Measurements from ENCODE around the gene POP5.

Gene POP5

GRCh38 chr12:120528861-120529525 lies 52.2 kb downstream of the POP5 start, which contains the start of gene COQ5 (continued):
- TF ChIP-seq ZNF121 (tag by site-specific recombination; IDR thresholded peaks at IDR 0.05) (no peak), ZNF311 (tag by site-specific recombination; IDR thresholded peaks at IDR 0.05; ENCODE audit: borderline replicate concordance) (no peak), ZNF670 (tag by site-specific recombination; IDR thresholded peaks at IDR 0.05; ENCODE audit: low read depth) (no peak), SCRT2 (tag by site-specific recombination; IDR thresholded peaks at IDR 0.05) (peak; percentile 72; the same call in 1 of the 2 replicates), ZNF510 (tag by site-specific recombination; IDR thresholded peaks at IDR 0.05; ENCODE audit: insufficient replicate concordance) (no peak), ZSCAN30 (tag by site-specific recombination; IDR thresholded peaks at IDR 0.05) (peak; percentile 86), ZNF677 (tag by site-specific recombination; IDR thresholded peaks at IDR 0.05) (0 out of 2 replicates have a peak, but pooled peaks have one; percentile 10), ZNF2 (tag by site-specific recombination; IDR thresholded peaks at IDR 0.05) (peak; percentile 92), ZNF610 (tag by site-specific recombination; IDR thresholded peaks at IDR 0.05; ENCODE audit: borderline replicate concordance) (0 out of 2 replicates have a peak, but pooled peaks have one; percentile 19), ZNF560 (tag by site-specific recombination; IDR thresholded peaks at IDR 0.05; ENCODE audit: borderline replicate concordance) (no peak), ZNF658 (tag by site-specific recombination; IDR thresholded peaks at IDR 0.05) (no peak), ZXDB (tag by site-specific recombination; IDR thresholded peaks at IDR 0.05) (peak; percentile 90), ZNF239 (tag by site-specific recombination; IDR thresholded peaks at IDR 0.05) (no peak), ZBTB10 (tag by site-specific recombination; IDR thresholded peaks at IDR 0.05) (peak; percentile 73; the same call in 1 of the 2 replicates), SALL2 (tag by site-specific recombination; IDR thresholded peaks at IDR 0.05; ENCODE audit: borderline replicate concordance) (no peak), PRDM1 (tag by site-specific recombination; IDR thresholded peaks at IDR 0.05) (peak; percentile 66), ZNF354C (tag by site-specific recombination; IDR thresholded peaks at IDR 0.05; ENCODE audit: borderline replicate concordance, low read depth) (no peak), ZNF211 (tag by site-specific recombination; IDR thresholded peaks at IDR 0.05; ENCODE audit: low read depth) (no peak), ZNF114 (tag by site-specific recombination; IDR thresholded peaks at IDR 0.05) (no peak), SP2 (tag by site-specific recombination; IDR thresholded peaks at IDR 0.05) (0 out of 2 replicates have a peak, but pooled peaks have one; percentile 20), ZNF561 (tag by site-specific recombination; IDR thresholded peaks at IDR 0.05; ENCODE audit: borderline replicate concordance) (peak; percentile 62; the same call in 1 of the 2 replicates), ZNF148 (tag by site-specific recombination; IDR thresholded peaks at IDR 0.05; ENCODE audit: borderline replicate concordance) (no peak), ZNF768 (tag by site-specific recombination; IDR thresholded peaks at IDR 0.05) (no peak), ZNF580 (tag by site-specific recombination; IDR thresholded peaks at IDR 0.05) (peak; percentile 71; the same call in 1 of the 2 replicates), KLF17 (tag by site-specific recombination; IDR thresholded peaks at IDR 0.05) (peak; percentile 84), ZNF548 (tag by site-specific recombination; IDR thresholded peaks at IDR 0.05) (no peak), YY2 (tag by site-specific recombination; IDR thresholded peaks at IDR 0.05) (peak; percentile 96), FEZF1 (tag by site-specific recombination; IDR thresholded peaks at IDR 0.05) (no peak), ZNF274 (IDR thresholded peaks at IDR 0.05; ENCODE audit: low read length) (no peak), ZNF274 (tag by site-specific recombination; IDR thresholded peaks at IDR 0.05; ENCODE audit: borderline replicate concordance) (no peak), ZIC2 (tag by site-specific recombination; IDR thresholded peaks at IDR 0.05) (0 out of 2 replicates have a peak, but pooled peaks have one; percentile 20), PATZ1 (tag by site-specific recombination; IDR thresholded peaks at IDR 0.05) (peak; percentile 81), EGR2 (tag by site-specific recombination; IDR thresholded peaks at IDR 0.05; ENCODE audit: low read depth) (peak; percentile 83)
